Vagina (tissue), 2 donors: ENCODE measurements around the gene CLMP. TPM values are rescaled to one million over a fixed set of nuclear protein-coding genes. Genes with fewer than 3 reads are reported as not detected.

Experiments
- DNase-seq, 2 donors: peaks; one replicate each; pipeline ENCODE4 v3.0.0-alpha.2; 2017; ENCODE audit errors: extremely low spot score in 2 of 2
- H3K27ac ChIP-seq: fragments of 200-600 bp; sonication (generic); one replicate; pipeline ENCODE4 v1.5.1; 2019
- H3K27me3 ChIP-seq: fragments of 200-600 bp; sonication (generic); one replicate; pipeline ENCODE4 v1.5.1; 2019
- H3K36me3 ChIP-seq, 2 donors: fragments of 200-600 bp; sonication (generic); one replicate each; pipeline ENCODE4 v1.5.1; 2017 to 2019
- H3K4me1 ChIP-seq: fragments of 200-600 bp; sonication (generic); one replicate; pipeline ENCODE4 v1.5.1; 2019
- H3K4me3 ChIP-seq, 2 donors: fragments of 200-600 bp; sonication (generic); 1 replicate in 1 of 2; 2 replicates in 1 of 2; pipeline ENCODE4 v1.5.1; 2016 to 2019
- H3K9me3 ChIP-seq: fragments of 200-600 bp; sonication (generic); one replicate; pipeline ENCODE4 v1.5.1; 2019
- CTCF ChIP-seq, 3 experiments: fragments of 450-650 bp in 2 of 3; fragments of 200-600 bp in 1 of 3; sonication (generic) in 1 of 3; IDR thresholded peaks; one replicate each; pipeline ENCODE4 v1.5.1; 2017 to 2019; ENCODE audit warnings: antibody characterized with exemption in 3 of 3, mild to moderate bottlenecking in 2 of 3, moderate library complexity in 2 of 3
- POLR2A ChIP-seq, 2 donors: fragments of 450-650 bp; IDR thresholded peaks; one replicate each; pipeline ENCODE4 v1.6.1; 2017; ENCODE audit warnings: antibody characterized with exemption in 2 of 2, mild to moderate bottlenecking in 2 of 2, moderate library complexity in 2 of 2
- POLR2AphosphoS5 ChIP-seq, 2 donors: sonication (generic); formaldehyde crosslinking; IDR thresholded peaks; one replicate each; pipeline ENCODE4 v1.9.0; 2017; ENCODE audit warnings: antibody characterized with exemption in 2 of 2, mild to moderate bottlenecking in 2 of 2, low read depth in 1 of 2; ENCODE audit not compliant: insufficient read depth in 1 of 2
- intact Hi-C: fragments of 100-400 bp; cut with DNase I; formaldehyde crosslinking; loops from one replicate; pipeline ENCODE4 v1.15.1; 2023
- total RNA-seq: library from RNA; depleted of rRNA; stranded (reverse); fragments of >200 nt; gene quantifications from one replicate; pipeline ENCODE4 v1.2.3, GENCODE V29; 2016

Gene CLMP
- total RNA-seq, 1 donor from 2014 or later = 99.4 TPM

DNA sequence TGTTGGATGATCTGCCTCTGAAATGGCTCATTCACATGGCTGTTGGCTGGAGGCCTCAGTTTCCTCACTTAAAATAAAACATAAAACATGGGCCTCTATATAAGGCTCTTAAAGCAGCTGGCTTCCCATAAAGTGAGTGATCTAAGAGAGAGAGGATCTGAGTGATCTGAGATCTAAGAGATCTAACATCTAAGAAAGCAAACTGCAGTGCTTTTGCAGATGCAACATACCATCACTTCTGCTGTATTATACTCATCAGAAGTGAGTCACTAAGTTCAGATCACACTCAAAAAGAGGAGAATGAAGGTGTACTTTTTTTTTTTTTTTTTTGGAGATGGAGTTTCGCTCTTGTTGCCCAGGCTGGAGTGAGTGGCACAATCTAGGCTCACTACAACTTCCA, 115.0 kb downstream of the CLMP start:
- no peaks in the 10 kb centered on the region for H3K36me3 ChIP-seq
- H3K27ac ChIP-seq = no peak overlapping the region
- H3K4me3 ChIP-seq = no peak overlapping the region
- H3K27me3 ChIP-seq = no peaks in the 10 kb centered on the region
- intact Hi-C loops = no loop called here
- TF ChIP-seq POLR2AphosphoS5 (IDR thresholded peaks at IDR 0.05; ENCODE audit: insufficient read depth in 1 of 2, low read depth in 1 of 2) (no peak), POLR2A (IDR thresholded peaks at IDR 0.05) (no peak), CTCF (IDR thresholded peaks at IDR 0.05) (no peak)
- no peak for DNase-seq
- H3K9me3 ChIP-seq = no peaks in the 10 kb centered on the region
- peaks cover 7% of the 10 kb centered on the region for H3K4me1 ChIP-seq

DNA sequence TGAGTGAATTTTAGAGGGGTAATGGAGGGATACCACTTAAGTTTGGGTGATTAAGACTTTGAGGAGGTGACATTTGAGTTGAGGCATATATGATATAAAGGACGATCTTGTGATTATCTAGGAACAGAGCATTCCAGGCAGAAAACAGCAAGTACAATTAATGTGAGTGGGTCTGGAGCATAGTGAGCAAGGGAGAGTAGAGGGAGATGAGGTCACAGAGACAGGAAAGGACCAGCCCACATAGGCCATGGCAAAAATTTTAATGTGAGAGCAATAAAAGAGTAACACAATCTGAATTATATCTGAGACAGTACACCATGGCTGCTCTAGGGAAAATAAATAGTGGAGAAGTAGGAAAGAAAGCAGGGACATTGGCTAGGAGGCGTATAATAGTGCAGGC, 118.6 kb downstream of the CLMP start:
- Histone ChIP-seq H3K4me1 (no peaks in the 10 kb centered on the region), H3K27ac (no peak overlapping the region), H3K9me3 (no peaks in the 10 kb centered on the region), H3K4me3 (no peak overlapping the region), H3K27me3 (no peaks in the 10 kb centered on the region), H3K36me3 (no peaks in the 10 kb centered on the region)
- no peak for DNase-seq
- no peak for TF ChIP-seq CTCF (IDR thresholded peaks at IDR 0.05)
- TF ChIP-seq POLR2A (IDR thresholded peaks at IDR 0.05) = no peak
- intact Hi-C loops = no loop called here

DNA sequence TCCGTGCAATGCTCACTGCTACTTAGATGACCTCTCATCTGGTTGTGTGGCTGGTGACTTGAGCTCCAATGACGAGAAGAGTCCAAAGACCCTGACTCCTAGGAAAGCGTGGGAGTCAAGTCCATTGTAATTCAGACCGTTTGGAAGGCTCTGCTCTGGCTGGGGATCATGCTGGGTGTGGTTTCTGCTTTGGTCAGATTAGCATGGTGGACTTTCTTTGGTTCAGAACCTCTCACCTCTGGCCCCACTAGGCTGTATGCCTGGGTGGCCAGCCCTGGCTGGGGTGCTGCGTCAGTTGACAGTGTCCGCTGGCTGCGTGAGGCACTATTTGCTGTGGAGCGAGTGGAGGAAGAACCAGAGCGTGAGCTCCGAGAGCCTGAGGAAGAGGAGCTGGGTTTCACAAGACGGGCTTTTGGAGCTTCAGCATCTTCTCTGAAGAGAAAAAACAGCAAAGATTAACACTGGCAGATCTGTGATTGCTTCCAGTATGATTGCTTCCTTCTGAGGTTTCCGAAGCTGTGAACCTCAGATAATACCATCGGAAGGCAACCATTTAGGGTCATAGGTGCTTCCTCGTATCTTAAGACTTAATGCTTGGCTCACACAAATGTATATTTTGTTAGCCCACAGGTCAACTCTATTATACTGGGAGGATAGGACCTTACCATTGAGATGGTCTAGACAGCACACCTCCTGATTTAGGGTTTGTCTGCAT, 121.5 kb downstream of the CLMP start:
- no peak overlapping the region for H3K4me3 ChIP-seq
- DNase-seq = no peak
- H3K36me3 ChIP-seq = no peaks in the 10 kb centered on the region
- peaks cover 11% of the 10 kb centered on the region for H3K4me1 ChIP-seq
- H3K27me3 ChIP-seq = no peaks in the 10 kb centered on the region
- intact Hi-C loops = loop anchor here (5.0 kb wide), 1 partner anchor 1876 kb away; no protein-coding TSS in a partner anchor
- no peak overlapping the region for H3K27ac ChIP-seq
- TF ChIP-seq POLR2AphosphoS5 (IDR thresholded peaks at IDR 0.05; ENCODE audit: insufficient read depth in 1 of 2, low read depth in 1 of 2) (no peak), CTCF (IDR thresholded peaks at IDR 0.05) (no peak), POLR2A (IDR thresholded peaks at IDR 0.05) (no peak)
- H3K9me3 ChIP-seq = no peaks in the 10 kb centered on the region

GRCh38 chr11:123072762-123073161, 122.3 kb downstream of the CLMP start:
- Histone ChIP-seq H3K4me1 (peaks cover 11% of the 10 kb centered on the region), H3K4me3 (no peak overlapping the region), H3K27me3 (no peaks in the 10 kb centered on the region), H3K27ac (no peak overlapping the region), H3K36me3 (no peaks in the 10 kb centered on the region), H3K9me3 (no peaks in the 10 kb centered on the region)
- intact Hi-C loops = loop anchor here (5.0 kb wide), 1 partner anchor 1875 kb away; no protein-coding TSS in a partner anchor
- DNase-seq = no peak
- TF ChIP-seq POLR2A (IDR thresholded peaks at IDR 0.05) = no peak
- TF ChIP-seq POLR2AphosphoS5 (IDR thresholded peaks at IDR 0.05; ENCODE audit: insufficient read depth in 1 of 2, low read depth in 1 of 2) = no peak
- no peak for TF ChIP-seq CTCF (IDR thresholded peaks at IDR 0.05)

GRCh38 chr11:123072332-123072761, 122.7 kb downstream of the CLMP start:
- H3K9me3 ChIP-seq = no peaks in the 10 kb centered on the region
- no peak overlapping the region for H3K27ac ChIP-seq
- no peak for DNase-seq
- no peaks in the 10 kb centered on the region for H3K27me3 ChIP-seq
- no peak overlapping the region for H3K4me3 ChIP-seq
- intact Hi-C loops = loop anchor here (5.0 kb wide), 1 partner anchor 1875 kb away; no protein-coding TSS in a partner anchor
- H3K36me3 ChIP-seq = no peaks in the 10 kb centered on the region
- TF ChIP-seq CTCF (IDR thresholded peaks at IDR 0.05) (no peak), POLR2AphosphoS5 (IDR thresholded peaks at IDR 0.05; ENCODE audit: insufficient read depth in 1 of 2, low read depth in 1 of 2) (no peak), POLR2A (IDR thresholded peaks at IDR 0.05) (no peak)
- H3K4me1 ChIP-seq = peaks cover 11% of the 10 kb centered on the region
